H1 (cell line): ENCODE results near the gene SLC35F3. TPM values are rescaled to one million over a fixed set of nuclear protein-coding genes. Genes with fewer than 3 reads are reported as not detected.

Source experiments
- CTCF ChIA-PET: fragments of 300-600 bp; sonication (Branson Sonifier 250); formaldehyde crosslinking; loops from one replicate; lab custom pipeline; 2021; ENCODE audit not compliant: partially characterized antibody; lab: Charles Lee
- POLR2A ChIA-PET: fragments of 300-600 bp; sonication (Branson Sonifier 250); formaldehyde crosslinking; loops from one replicate; lab custom pipeline; 2021; ENCODE audit warnings: inconsistent platforms; ENCODE audit not compliant: partially characterized antibody; lab: Charles Lee
- DNase-seq, 2 experiments: peaks; one replicate each; pipeline versions ENCODE4 v3.0.0 to v3.0.0-alpha.2; 2010 to 2022; ENCODE audit warnings: low spot score in 2 of 2, low read depth in 1 of 2, mixed read lengths in 1 of 2
- FAIRE-seq: peaks from 2 replicates; lab custom pipeline; 2011; peaks lifted over from hg19 to GRCh38; lab: Jason Lieb, UNC
- H2AFZ ChIP-seq: 2 replicates; pipeline ENCODE4 v1.8.1; 2012; ENCODE audit warnings: low read length, inconsistent platforms
- H2AK5ac ChIP-seq: 2 replicates; pipeline ENCODE4 v1.6.1; 2013; ENCODE audit warnings: low read depth, low read length
- H2BK120ac ChIP-seq: replicated peaks from 2 replicates; pipeline ENCODE3; 2013; ENCODE audit warnings: low read depth, low read length, inconsistent platforms
- H2BK12ac ChIP-seq: 2 replicates; pipeline ENCODE4 v1.6.1; 2013; ENCODE audit warnings: low read depth, low read length
- H2BK15ac ChIP-seq: 2 replicates; pipeline ENCODE4 v1.6.1; 2013; ENCODE audit warnings: low read length
- H2BK20ac ChIP-seq: 2 replicates; pipeline ENCODE4 v1.6.1; 2013; ENCODE audit warnings: low read length
- H2BK5ac ChIP-seq: 2 replicates; pipeline ENCODE4 v1.6.1; 2013; ENCODE audit warnings: low read depth, low read length
- H3K14ac ChIP-seq: 2 replicates; pipeline ENCODE4 v1.6.1; 2013; ENCODE audit warnings: inconsistent platforms; ENCODE audit not compliant: insufficient read length
- H3K18ac ChIP-seq: 2 replicates; pipeline ENCODE4 v1.6.1; 2013; ENCODE audit warnings: low read length; ENCODE audit errors: extremely low read depth
- H3K23ac ChIP-seq: 2 replicates; pipeline ENCODE4 v1.6.1; 2013; ENCODE audit warnings: inconsistent platforms; ENCODE audit not compliant: insufficient read length
- H3K23me2 ChIP-seq: 2 replicates; pipeline ENCODE4 v1.6.1; 2013; ENCODE audit warnings: low read depth, low read length
- H3K27ac ChIP-seq: 2 replicates; pipeline ENCODE4 v1.6.1; 2011; ENCODE audit warnings: low read depth, low read length, inconsistent platforms
- H3K27me3 ChIP-seq, 4 experiments: replicated peaks in 1 of 4; 1 replicate in 1 of 4; 2 replicates in 3 of 4; pipeline versions ENCODE4 v1.6.1 to v1.8.1; 2011 to 2013; ENCODE audit warnings: low read length in 3 of 4, mild to moderate bottlenecking in 3 of 4, inconsistent platforms in 2 of 4, mixed read lengths in 2 of 4, moderate library complexity in 1 of 4; ENCODE audit not compliant: control insufficient read depth in 3 of 4, insufficient read depth in 3 of 4; ENCODE audit errors: extremely low read depth in 1 of 4
- H3K36me3 ChIP-seq, 4 experiments: 2 replicates each; pipeline versions ENCODE4 v1.6.1 to v1.8.1; 2011 to 2013; ENCODE audit warnings: mild to moderate bottlenecking in 4 of 4, low read length in 3 of 4, moderate library complexity in 2 of 4, control low read depth in 1 of 4, inconsistent platforms in 1 of 4; ENCODE audit not compliant: insufficient read depth in 4 of 4, control insufficient read depth in 2 of 4
- H3K4ac ChIP-seq: replicated peaks from 2 replicates; pipeline ENCODE3; 2013; ENCODE audit warnings: low read length, low read depth, mixed read lengths, inconsistent platforms; ENCODE audit not compliant: insufficient read length
- H3K4me1 ChIP-seq, 4 experiments: replicated peaks in 1 of 4; 1 replicate in 1 of 4; 2 replicates in 3 of 4; pipeline versions ENCODE4 v1.6.1 to v1.8.1; 2011 to 2013; ENCODE audit warnings: low read length in 3 of 4, inconsistent platforms in 2 of 4, mixed read lengths in 1 of 4; ENCODE audit not compliant: insufficient read depth in 4 of 4, control insufficient read depth in 3 of 4
- H3K4me2 ChIP-seq, 2 experiments: 2 replicates each; pipeline versions ENCODE4 v1.6.1 to v1.8.1; 2011 to 2013; ENCODE audit warnings: low read depth in 2 of 2, low read length in 2 of 2, control low read depth in 1 of 2, inconsistent platforms in 1 of 2, mild to moderate bottlenecking in 1 of 2; ENCODE audit not compliant: insufficient read depth in 1 of 2
- H3K4me3 ChIP-seq, 4 experiments: fragments of 200-600, 300-600 bp in 1 of 4; sonication (generic), shearing (Covaris generic), sonication (Bioruptor Twin) in 1 of 4; 2 replicates each; pipeline versions ENCODE4 v1.5.1 to v1.8.1; 2011 to 2016; ENCODE audit warnings: low read length in 4 of 4, low read depth in 3 of 4, control low read depth in 2 of 4, inconsistent platforms in 2 of 4, mild to moderate bottlenecking in 2 of 4, mixed read lengths in 1 of 4, moderate library complexity in 1 of 4; ENCODE audit not compliant: insufficient read depth in 2 of 4; ENCODE audit errors: extremely low read depth in 1 of 4
- H3K56ac ChIP-seq: replicated peaks from 2 replicates; pipeline ENCODE3; 2013; ENCODE audit warnings: low read depth, mild to moderate bottlenecking, mixed read lengths, low read length, inconsistent platforms; ENCODE audit not compliant: insufficient read length
- H3K79me1 ChIP-seq: 2 replicates; pipeline ENCODE4 v1.6.1; 2013; ENCODE audit warnings: low read depth, low read length, control low read depth
- H3K79me2 ChIP-seq, 2 experiments: 2 replicates each; pipeline versions ENCODE4 v1.6.1 to v1.8.1; 2012 to 2013; ENCODE audit warnings: low read length in 2 of 2, mild to moderate bottlenecking in 2 of 2, inconsistent platforms in 1 of 2; ENCODE audit not compliant: insufficient read depth in 2 of 2, control insufficient read depth in 1 of 2
- H3K9ac ChIP-seq, 4 experiments: replicated peaks in 1 of 4; 1 replicate in 1 of 4; 2 replicates in 3 of 4; pipeline versions ENCODE4 v1.6.1 to v1.8.1; 2011 to 2013; ENCODE audit warnings: low read depth in 3 of 4, low read length in 3 of 4, control low read depth in 2 of 4, mild to moderate bottlenecking in 2 of 4, moderate library complexity in 2 of 4, inconsistent platforms in 1 of 4; ENCODE audit errors: extremely low read depth in 1 of 4
- H3K9me3 ChIP-seq, 2 experiments: 2 replicates each; pipeline versions ENCODE4 v1.6.1 to v1.8.1; 2012 to 2013; ENCODE audit warnings: mild to moderate bottlenecking in 2 of 2, moderate library complexity in 2 of 2, control low read depth in 1 of 2, inconsistent platforms in 1 of 2, low read depth in 1 of 2, low read length in 1 of 2, mixed read lengths in 1 of 2; ENCODE audit not compliant: insufficient read depth in 2 of 2
- H4K20me1 ChIP-seq, 2 experiments: replicated peaks in 1 of 2; 2 replicates each; pipeline versions ENCODE3 to v1.8.1; 2011 to 2013; ENCODE audit warnings: inconsistent platforms in 2 of 2, low read length in 2 of 2, mild to moderate bottlenecking in 1 of 2; ENCODE audit not compliant: insufficient read depth in 2 of 2, control insufficient read depth in 1 of 2
- H4K5ac ChIP-seq: 2 replicates; pipeline ENCODE4 v1.6.1; 2013; ENCODE audit warnings: low read length, low read depth, mixed read lengths, inconsistent platforms; ENCODE audit not compliant: insufficient read length
- H4K8ac ChIP-seq: 2 replicates; pipeline ENCODE4 v1.8.0; 2013; ENCODE audit warnings: mild to moderate bottlenecking, moderate library complexity, low read length, inconsistent platforms; ENCODE audit not compliant: insufficient read depth; ENCODE audit errors: extremely low read depth
- H4K91ac ChIP-seq: replicated peaks from 2 replicates; pipeline ENCODE3; 2013; ENCODE audit warnings: low read length, mixed read lengths, inconsistent platforms; ENCODE audit not compliant: insufficient read length
- TAF1 ChIP-seq: IDR thresholded peaks from 2 replicates; pipeline ENCODE4 v1.6.1; 2011; ENCODE audit warnings: mild to moderate bottlenecking, low read depth, low read length
- TCF12 ChIP-seq: IDR thresholded peaks from 2 replicates; pipeline ENCODE4 v1.6.1; 2011; ENCODE audit warnings: low read depth, mild to moderate bottlenecking, low read length
- WGBS, 2 experiments: shearing (Covaris generic) in 1 of 2; methylation state at CpG; one replicate each; pipeline versions ENCODE4 v1.1.6 to v1.1.7; 2013 to 2015; ENCODE audit warnings: low lambda C conversion rate in 2 of 2, mixed read lengths in 2 of 2, inconsistent platforms in 1 of 2, low coverage in 1 of 2, missing lambda C conversion rate in 1 of 2; ENCODE audit not compliant: insufficient replicate concordance in 2 of 2, insufficient coverage in 1 of 2, insufficient read length in 1 of 2; ENCODE audit errors: extremely low coverage in 1 of 2, missing lambda C conversion rate in 1 of 2; 5-methylcytosine and 5-hydroxymethylcytosine counted together
- polyA plus RNA-seq, 7 experiments: library from polyadenylated mRNA; depleted of rRNA in 3 of 7; stranded (reverse) in 5 of 7; unstranded in 2 of 7; fragments of >200 nt in 5 of 7; fragments of 200-250 nt in 2 of 7; gene quantifications; 1 replicate in 5 of 7; 2 replicates in 1 of 7; 4 replicates in 1 of 7; pipeline versions ENCODE4 v1.2.1 to v1.2.3, GENCODE V29; 2011 to 2013; ENCODE audit warnings: missing spikeins in 2 of 7, mixed read lengths in 2 of 7
- total RNA-seq: library from RNA; stranded (reverse); fragmentation: NEBNext Ultra II Directional; extraction: Animal tissue kit (Norgen Biotek cat#: 25700); gene quantifications from 2 replicates; pipeline ENCODE4 v1.2.1, GENCODE V29; 2021

The SLC35F3 gene
- total and polyA plus RNA-seq, 2 of the 8 experiments (the other 6 are each of a cell fraction or from before 2014, with no cell fraction given), result 0.78 to 1.2 TPM

DNA sequence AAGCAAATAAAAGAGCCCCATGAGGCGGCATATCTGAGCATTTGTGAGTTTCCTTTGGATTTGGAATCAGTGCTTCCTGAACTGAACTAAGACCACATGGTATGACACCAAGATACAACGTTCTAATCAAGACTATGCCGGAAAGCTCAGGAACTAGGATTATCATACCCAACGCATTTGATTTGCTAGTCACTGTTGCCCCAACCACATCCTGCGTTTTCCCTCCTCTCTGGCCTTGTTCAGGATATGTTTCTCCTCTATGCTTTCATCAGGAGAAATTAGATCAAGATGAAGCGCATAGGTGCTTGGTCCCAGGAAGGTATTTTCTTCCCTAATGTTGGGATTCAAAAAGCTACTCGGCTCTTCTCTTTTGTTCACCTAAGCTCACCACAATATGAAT, 79.3 kb downstream of the SLC35F3 start:
- no peak overlapping the region for H2AFZ ChIP-seq
- no peaks in the 10 kb centered on the region; a peak in 1 of 7 replicates for H3K4me1 ChIP-seq
- TF ChIP-seq TAF1 (no peak), TCF12 (no peak)
- no peaks in the 10 kb centered on the region for H3K9me3 ChIP-seq
- H4K8ac ChIP-seq, result no peak overlapping the region
- H3K23ac ChIP-seq, result no peak overlapping the region
- CTCF ChIA-PET, result interaction anchor here (0.7 to 3.6 kb wide), 2 partner anchors 9 to 11 kb away, joined by 3 to 13 read pairs; no protein-coding TSS in a partner anchor
- no peak overlapping the region for H2AK5ac ChIP-seq
- H3K14ac ChIP-seq, result no peak overlapping the region
- no peaks in the 10 kb centered on the region for H4K20me1 ChIP-seq
- no peak overlapping the region for H3K4me2 ChIP-seq
- no peak overlapping the region for H2BK120ac ChIP-seq
- POLR2A ChIA-PET, result no interaction called here
- no peak overlapping the region for H3K9ac ChIP-seq
- H2BK5ac ChIP-seq, result no peak overlapping the region
- no peak overlapping the region for H3K56ac ChIP-seq
- no peak overlapping the region for H4K5ac ChIP-seq
- H4K91ac ChIP-seq, result no peak overlapping the region
- DNase-seq, result no peak
- no peak overlapping the region for H3K4ac ChIP-seq
- no peaks in the 10 kb centered on the region; the same call in 1 of the 2 replicates for H3K23me2 ChIP-seq
- no peak overlapping the region for H2BK20ac ChIP-seq
- no peak overlapping the region for H2BK12ac ChIP-seq
- no peaks in the 10 kb centered on the region; the same call in 1 of the 2 replicates for H3K79me1 ChIP-seq
- no peaks in the 10 kb centered on the region for H3K79me2 ChIP-seq
- no peaks in the 10 kb centered on the region for H3K27me3 ChIP-seq
- no peaks in the 10 kb centered on the region for H3K36me3 ChIP-seq
- no peak overlapping the region for H2BK15ac ChIP-seq
- no peak overlapping the region for H3K4me3 ChIP-seq
- no peak overlapping the region for H3K27ac ChIP-seq
- no peak for FAIRE-seq
- WGBS, 2 experiments, result 88% methylated on average over 7 of the region's 7 CpGs; no CpG with 5 or more reads in 1 of the 2 experiments
- H3K18ac ChIP-seq, result no peak overlapping the region
